ENCODE results near the gene IRGC. TPM values are rescaled to one million over a fixed set of nuclear protein-coding genes. Genes with fewer than 3 reads are reported as not detected.

The IRGC gene
- total and polyA plus RNA-seq, 2 of the 13 experiments (the other 11 are each of a cell fraction or from before 2014, with no cell fraction given): not detected

DNA sequence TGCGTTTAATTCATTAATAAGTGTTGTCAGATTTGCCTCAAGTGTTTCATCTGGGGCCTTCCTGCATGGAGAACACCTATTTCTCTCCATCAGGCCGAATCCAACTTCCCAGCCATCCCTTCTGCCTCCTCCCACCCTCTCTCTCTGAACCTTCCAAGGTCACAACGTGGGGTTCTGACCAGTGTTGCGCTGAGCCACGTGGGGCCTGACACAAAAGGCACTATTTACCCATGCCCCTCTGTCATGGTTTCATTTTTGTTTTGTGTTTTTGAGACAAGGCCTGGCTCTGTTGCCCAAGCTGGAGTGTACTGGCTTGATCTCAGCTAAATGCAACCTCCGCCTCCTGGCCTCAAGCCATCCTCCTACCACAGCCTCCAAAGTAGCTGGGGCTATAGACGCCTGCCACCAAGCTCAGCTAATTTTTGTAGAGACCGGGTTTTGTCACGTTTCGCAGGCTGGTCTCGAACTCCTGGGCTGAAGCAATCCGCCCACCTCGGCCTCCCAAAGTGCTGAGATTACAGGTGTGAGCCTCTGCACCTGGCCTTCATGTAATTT, 8.6 kb upstream of the IRGC start (continued):
- TF ChIP-seq, protein P1, sequence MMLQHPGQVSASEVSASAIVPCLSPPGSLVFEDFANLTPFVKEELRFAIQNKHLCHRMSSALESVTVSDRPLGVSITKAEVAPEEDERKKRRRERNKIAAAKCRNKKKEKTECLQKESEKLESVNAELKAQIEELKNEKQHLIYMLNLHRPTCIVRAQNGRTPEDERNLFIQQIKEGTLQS (CRISPR knock-in tag; IDR thresholded peaks at IDR 0.05): no peak
- TF ChIP-seq, protein P2, sequence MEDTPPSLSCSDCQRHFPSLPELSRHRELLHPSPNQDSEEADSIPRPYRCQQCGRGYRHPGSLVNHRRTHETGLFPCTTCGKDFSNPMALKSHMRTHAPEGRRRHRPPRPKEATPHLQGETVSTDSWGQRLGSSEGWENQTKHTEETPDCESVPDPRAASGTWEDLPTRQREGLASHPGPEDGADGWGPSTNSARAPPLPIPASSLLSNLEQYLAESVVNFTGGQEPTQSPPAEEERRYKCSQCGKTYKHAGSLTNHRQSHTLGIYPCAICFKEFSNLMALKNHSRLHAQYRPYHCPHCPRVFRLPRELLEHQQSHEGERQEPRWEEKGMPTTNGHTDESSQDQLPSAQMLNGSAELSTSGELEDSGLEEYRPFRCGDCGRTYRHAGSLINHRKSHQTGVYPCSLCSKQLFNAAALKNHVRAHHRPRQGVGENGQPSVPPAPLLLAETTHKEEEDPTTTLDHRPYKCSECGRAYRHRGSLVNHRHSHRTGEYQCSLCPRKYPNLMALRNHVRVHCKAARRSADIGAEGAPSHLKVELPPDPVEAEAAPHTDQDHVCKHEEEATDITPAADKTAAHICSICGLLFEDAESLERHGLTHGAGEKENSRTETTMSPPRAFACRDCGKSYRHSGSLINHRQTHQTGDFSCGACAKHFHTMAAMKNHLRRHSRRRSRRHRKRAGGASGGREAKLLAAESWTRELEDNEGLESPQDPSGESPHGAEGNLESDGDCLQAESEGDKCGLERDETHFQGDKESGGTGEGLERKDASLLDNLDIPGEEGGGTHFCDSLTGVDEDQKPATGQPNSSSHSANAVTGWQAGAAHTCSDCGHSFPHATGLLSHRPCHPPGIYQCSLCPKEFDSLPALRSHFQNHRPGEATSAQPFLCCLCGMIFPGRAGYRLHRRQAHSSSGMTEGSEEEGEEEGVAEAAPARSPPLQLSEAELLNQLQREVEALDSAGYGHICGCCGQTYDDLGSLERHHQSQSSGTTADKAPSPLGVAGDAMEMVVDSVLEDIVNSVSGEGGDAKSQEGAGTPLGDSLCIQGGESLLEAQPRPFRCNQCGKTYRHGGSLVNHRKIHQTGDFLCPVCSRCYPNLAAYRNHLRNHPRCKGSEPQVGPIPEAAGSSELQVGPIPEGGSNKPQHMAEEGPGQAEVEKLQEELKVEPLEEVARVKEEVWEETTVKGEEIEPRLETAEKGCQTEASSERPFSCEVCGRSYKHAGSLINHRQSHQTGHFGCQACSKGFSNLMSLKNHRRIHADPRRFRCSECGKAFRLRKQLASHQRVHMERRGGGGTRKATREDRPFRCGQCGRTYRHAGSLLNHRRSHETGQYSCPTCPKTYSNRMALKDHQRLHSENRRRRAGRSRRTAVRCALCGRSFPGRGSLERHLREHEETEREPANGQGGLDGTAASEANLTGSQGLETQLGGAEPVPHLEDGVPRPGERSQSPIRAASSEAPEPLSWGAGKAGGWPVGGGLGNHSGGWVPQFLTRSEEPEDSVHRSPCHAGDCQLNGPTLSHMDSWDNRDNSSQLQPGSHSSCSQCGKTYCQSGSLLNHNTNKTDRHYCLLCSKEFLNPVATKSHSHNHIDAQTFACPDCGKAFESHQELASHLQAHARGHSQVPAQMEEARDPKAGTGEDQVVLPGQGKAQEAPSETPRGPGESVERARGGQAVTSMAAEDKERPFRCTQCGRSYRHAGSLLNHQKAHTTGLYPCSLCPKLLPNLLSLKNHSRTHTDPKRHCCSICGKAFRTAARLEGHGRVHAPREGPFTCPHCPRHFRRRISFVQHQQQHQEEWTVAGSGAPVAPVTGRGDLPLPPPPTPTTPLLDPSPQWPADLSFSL (CRISPR knock-in tag; IDR thresholded peaks at IDR 0.05): no peak
- TF ChIP-seq MTA1 (CRISPR knock-in tag; IDR thresholded peaks at IDR 0.05; ENCODE audit: borderline replicate concordance) (no peak), ZNF614 (CRISPR knock-in tag; IDR thresholded peaks at IDR 0.05; ENCODE audit: borderline replicate concordance) (no peak), HNRNPUL1 (IDR thresholded peaks at IDR 0.05; ENCODE audit: low read depth, low read length) (no peak), DR1 (CRISPR knock-in tag; IDR thresholded peaks at IDR 0.05) (no peak), RARA (CRISPR knock-in tag; IDR thresholded peaks at IDR 0.05) (peak; percentile 30; the same call in 1 of the 2 replicates), ZNF557 (CRISPR knock-in tag; IDR thresholded peaks at IDR 0.05) (no peak), ZNF431 (CRISPR knock-in tag; IDR thresholded peaks at IDR 0.05; ENCODE audit: borderline replicate concordance, low read depth) (no peak), HCFC1 (IDR thresholded peaks at IDR 0.05; ENCODE audit: low read depth, low read length) (no peak), ZFY (CRISPR knock-in tag; IDR thresholded peaks at IDR 0.05) (no peak), ZBTB42 (CRISPR knock-in tag; IDR thresholded peaks at IDR 0.05) (no peak), SPEN (CRISPR knock-in tag; IDR thresholded peaks at IDR 0.05; ENCODE audit: low read depth) (no peak), ZIK1 (CRISPR knock-in tag; IDR thresholded peaks at IDR 0.05; ENCODE audit: borderline replicate concordance, low read depth) (no peak), SAP130 (CRISPR knock-in tag; IDR thresholded peaks at IDR 0.05; ENCODE audit: low read depth) (peak; percentile 90), GTF2F1 (IDR thresholded peaks at IDR 0.05; ENCODE audit: low read length) (no peak), KLF6 (CRISPR knock-in tag; IDR thresholded peaks at IDR 0.05) (no peak), KDM5B (CRISPR knock-in tag; IDR thresholded peaks at IDR 0.05; ENCODE audit: borderline replicate concordance) (no peak), ZKSCAN8 (CRISPR knock-in tag; IDR thresholded peaks at IDR 0.05; ENCODE audit: borderline replicate concordance) (0 out of 2 replicates have a peak, but pooled peaks have one; percentile 17), FOXJ3 (CRISPR knock-in tag; IDR thresholded peaks at IDR 0.05; ENCODE audit: borderline replicate concordance) (no peak)
- TF ChIP-seq, protein P3, sequence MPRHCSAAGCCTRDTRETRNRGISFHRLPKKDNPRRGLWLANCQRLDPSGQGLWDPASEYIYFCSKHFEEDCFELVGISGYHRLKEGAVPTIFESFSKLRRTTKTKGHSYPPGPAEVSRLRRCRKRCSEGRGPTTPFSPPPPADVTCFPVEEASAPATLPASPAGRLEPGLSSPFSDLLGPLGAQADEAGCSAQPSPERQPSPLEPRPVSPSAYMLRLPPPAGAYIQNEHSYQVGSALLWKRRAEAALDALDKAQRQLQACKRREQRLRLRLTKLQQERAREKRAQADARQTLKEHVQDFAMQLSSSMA (CRISPR knock-in tag; IDR thresholded peaks at IDR 0.05): no peak
- TF ChIP-seq, protein P4, sequence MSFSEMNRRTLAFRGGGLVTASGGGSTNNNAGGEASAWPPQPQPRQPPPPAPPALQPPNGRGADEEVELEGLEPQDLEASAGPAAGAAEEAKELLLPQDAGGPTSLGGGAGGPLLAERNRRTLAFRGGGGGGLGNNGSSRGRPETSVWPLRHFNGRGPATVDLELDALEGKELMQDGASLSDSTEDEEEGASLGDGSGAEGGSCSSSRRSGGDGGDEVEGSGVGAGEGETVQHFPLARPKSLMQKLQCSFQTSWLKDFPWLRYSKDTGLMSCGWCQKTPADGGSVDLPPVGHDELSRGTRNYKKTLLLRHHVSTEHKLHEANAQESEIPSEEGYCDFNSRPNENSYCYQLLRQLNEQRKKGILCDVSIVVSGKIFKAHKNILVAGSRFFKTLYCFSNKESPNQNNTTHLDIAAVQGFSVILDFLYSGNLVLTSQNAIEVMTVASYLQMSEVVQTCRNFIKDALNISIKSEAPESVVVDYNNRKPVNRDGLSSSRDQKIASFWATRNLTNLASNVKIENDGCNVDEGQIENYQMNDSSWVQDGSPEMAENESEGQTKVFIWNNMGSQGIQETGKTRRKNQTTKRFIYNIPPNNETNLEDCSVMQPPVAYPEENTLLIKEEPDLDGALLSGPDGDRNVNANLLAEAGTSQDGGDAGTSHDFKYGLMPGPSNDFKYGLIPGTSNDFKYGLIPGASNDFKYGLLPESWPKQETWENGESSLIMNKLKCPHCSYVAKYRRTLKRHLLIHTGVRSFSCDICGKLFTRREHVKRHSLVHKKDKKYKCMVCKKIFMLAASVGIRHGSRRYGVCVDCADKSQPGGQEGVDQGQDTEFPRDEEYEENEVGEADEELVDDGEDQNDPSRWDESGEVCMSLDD (CRISPR knock-in tag; IDR thresholded peaks at IDR 0.05; ENCODE audit: borderline replicate concordance): no peak

Data from HepG2 (cell line).